ENCODE measurements around the gene PZP.
"Not testable (repeated sequence)": the region's sequence is repeated elsewhere in the genome, so short reads cannot be mapped to it uniquely, and the experiment has no call there.

Gene PZP

DNA sequence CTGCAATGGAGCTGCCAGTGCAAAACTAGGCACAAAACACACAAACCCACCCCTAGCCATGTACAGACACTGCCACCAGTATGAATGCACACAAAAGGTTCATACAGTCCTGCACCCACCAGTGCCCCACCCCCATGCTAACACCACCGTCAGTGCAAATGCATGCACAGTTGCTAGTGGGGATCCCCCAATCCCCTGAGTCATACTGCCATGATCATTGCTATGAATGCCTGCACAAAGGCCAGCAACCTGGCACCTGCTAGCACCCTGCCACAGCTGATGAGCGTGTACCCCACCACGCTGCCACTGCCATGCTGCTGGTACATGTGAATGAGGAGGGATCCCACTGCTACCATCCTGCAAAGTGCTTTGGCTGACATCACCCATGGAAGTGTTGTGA is 23.9 kb downstream of the PZP start:
- DNase-seq (ENCODE audit: low read depth in 2 of 2) = peak; percentile 0 to 1

DNA sequence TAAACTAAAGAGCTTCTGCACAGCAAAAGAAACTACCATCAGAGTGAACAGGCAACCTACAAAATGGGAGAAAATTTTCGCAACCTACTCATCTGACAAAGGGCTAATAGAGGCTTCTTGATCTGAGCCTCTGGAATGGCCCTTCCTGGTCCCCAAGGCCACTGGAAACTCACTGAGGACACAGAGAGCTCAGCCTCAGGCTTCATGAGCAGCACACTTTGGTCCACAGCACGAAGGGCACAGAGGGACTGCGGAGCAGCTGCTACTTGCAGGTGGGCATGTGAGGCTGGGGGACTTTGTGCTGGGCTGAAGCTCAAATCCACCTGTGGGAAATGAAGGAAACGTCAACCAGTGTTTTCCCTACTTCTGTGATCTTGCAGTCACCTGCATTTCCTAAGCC is 27.4 kb downstream of the PZP start:
- DNase-seq (ENCODE audit: low read depth in 2 of 2) = no peak

DNA sequence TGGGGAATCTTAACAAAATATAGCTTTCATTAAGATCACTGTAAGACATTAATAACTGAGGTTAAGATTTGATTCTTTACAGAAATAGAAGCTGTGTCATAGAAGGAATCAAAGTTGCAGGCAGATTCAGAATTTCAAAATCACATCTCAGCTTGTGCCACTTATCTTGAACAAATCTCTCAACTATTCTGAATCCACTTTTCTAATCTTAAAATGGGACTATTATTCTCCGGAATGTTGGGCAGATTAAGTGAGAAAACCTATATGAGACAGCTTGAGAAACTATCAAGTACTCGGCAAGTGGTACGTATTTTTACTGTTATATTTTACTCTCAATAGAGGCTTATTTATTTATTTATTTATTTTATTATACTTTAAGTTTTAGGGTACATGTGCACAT is 28.4 kb downstream of the PZP start:
- DNase-seq (ENCODE audit: low read depth in 2 of 2) = no peak

DNA sequence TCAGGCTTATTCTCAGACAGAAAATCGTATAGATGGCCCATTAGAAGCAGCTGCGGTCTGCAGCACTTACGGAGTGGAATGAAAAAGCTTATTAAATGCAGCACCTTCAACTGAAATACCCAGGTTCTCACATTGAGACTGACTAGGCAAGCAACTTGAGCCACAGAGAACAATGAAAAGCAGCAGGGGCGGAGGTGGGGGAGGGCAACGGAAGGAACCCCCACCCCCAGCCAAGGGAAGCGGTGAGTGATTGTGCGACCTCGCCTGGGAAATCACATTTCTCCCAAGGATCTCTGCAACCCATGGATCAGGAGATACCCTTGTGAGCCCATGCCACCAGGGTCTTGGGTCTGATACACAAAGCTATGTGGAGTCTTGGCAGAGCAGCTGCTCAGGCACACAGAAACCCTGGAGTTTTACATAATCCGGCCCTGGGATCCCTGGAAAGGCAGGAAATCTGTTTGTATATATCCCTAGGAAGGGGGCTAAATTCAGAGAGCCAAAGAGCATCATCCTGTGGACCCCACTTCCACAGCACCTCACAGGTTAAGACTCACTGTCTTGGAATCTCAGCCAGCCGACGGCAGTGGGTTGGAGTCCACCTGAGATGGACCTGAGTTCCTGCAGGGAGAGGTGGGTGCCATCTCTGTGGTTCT is 38.1 kb downstream of the PZP start:
- DNase-seq (ENCODE audit: low read depth in 2 of 2) = no peak

DNA sequence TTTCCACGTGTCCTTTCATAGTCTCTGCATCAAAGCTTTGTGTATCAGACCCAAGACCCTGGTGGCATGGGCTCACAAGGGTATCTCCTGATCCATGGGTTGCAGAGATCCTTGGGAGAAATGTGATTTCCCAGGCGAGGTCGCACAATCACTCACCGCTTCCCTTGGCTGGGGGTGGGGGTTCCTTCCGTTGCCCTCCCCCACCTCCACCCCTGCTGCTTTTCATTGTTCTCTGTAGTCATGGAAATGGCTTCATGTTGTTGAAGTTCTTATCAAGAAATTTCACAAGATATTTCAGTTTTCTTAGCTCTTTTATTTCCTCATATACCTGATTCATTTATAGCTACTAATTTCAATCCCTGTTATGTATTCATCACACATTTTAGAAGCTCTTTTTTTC is 40.9 kb downstream of the PZP start:
- DNase-seq (ENCODE audit: low read depth in 2 of 2) = not testable (repeated sequence)

DNA sequence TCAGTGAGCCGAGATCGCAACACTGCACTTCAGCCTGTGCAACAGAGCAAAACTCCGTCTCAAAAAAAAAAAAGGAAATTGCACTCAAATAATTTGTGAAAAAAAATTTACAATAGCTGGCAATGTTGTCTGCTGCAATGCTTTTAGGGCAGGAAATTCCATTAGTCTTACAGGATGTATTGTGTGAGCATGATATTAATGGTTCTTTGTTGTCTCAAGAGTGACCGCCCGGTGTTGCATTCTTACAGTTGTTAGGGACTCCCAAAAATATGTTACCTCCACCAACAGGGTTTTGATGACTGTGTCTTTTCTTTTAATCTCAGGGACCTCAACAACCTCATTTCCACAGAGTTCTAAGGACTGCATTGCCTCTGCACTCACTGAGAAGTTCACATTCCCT is 44.8 kb downstream of the PZP start:
- DNase-seq (ENCODE audit: low read depth in 2 of 2) = no peak

DNA sequence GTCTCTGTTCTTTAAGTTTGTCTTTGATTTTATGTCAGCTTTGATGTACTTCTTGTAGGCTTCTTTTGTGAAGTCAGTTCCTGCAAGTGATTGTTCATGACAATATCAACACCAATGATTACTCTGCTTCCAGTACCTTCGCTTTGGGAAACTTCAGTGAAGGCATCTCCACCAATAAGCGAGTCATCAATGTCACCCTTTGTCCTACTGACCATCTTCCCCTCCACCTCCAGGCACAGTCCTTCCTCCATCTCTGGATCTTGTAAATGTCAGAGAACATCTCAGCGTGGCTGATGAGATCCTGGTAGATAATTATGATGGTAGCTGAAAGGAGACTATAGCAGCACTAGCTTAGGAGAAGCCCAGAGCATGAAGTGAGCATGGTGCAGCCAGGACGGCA is 52.1 kb downstream of the PZP start:
- DNase-seq (ENCODE audit: low read depth in 2 of 2) = no peak

DNA sequence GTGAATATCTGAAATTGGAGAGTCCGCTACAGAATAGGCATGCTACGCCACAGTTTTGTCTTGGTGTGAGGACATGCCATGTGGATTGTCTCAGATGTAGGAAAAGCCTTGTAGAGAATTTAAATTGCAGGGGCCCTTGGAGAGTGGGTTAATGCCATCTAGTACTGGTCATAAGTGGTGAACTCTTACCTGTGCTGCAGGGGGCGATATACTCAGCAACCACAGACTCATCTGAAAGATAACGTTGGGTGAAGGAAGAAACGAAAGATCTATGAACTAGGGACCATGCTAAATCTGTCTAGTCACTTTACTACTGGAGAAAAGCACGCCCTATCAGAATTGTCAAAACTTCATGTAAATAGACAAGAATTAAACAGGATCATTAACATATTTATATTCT is 58.8 kb downstream of the PZP start:
- no peak for DNase-seq (ENCODE audit: low read depth in 2 of 2)

DNA sequence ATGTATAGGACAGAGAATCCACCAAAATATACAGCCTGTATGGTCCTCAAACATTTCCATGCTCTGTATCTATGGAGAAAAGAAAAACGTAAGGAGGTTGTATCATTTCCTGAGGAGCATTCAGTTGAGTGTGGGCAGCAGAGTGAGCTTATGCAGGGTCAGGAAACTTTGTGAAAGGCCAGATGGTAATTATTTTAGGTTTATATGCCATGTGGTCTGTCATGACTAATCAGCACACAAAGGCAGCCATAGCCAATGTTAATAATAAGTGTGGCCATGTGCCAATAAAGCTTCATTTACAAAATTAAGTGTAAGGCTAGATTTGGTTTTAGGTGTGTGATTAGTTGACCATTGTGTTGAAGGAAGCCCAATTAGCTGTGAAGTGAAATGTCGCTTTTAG is 59.3 kb downstream of the PZP start:
- no peak for DNase-seq (ENCODE audit: low read depth in 2 of 2)

DNA sequence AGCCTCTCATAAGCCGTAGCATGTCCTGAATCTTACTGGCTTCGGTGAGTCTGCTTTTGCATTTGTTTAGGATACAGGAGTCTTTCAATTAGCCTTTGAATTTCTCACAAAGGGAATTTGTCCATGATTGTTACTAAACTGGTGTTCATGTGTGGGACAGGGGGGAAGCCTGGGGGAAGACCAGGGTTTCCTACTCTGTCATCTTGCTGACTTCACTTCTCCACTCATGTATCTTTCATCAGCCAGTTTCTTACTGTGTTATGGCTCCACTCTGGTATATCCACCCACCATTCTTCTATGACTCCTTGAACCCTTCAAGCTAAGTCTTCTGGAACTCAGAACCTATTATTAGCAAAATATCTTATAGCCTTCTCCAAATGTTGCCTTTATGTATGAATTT is 60.7 kb downstream of the PZP start:
- no peak for DNase-seq (ENCODE audit: low read depth in 2 of 2)

DNA sequence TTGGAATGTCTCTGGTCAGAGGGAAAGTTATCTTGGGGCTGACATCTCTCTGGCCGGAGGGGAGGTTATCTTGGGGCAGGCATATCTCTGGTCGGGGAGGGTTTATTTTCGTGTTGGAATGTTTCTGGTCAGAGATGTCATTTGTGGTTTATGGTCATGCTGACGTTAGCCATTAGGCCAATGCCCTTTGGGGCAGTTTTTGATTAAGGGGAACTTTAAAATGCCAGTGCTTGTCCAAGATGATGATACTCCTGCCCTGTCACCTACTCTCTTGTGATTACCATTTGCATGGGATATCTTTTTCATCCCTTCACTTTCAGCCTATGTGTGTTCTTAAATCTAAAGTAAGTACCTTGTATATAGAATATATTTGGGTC is 63.5 kb downstream of the PZP start:
- DNase-seq (ENCODE audit: low read depth in 2 of 2) = no peak

DNA sequence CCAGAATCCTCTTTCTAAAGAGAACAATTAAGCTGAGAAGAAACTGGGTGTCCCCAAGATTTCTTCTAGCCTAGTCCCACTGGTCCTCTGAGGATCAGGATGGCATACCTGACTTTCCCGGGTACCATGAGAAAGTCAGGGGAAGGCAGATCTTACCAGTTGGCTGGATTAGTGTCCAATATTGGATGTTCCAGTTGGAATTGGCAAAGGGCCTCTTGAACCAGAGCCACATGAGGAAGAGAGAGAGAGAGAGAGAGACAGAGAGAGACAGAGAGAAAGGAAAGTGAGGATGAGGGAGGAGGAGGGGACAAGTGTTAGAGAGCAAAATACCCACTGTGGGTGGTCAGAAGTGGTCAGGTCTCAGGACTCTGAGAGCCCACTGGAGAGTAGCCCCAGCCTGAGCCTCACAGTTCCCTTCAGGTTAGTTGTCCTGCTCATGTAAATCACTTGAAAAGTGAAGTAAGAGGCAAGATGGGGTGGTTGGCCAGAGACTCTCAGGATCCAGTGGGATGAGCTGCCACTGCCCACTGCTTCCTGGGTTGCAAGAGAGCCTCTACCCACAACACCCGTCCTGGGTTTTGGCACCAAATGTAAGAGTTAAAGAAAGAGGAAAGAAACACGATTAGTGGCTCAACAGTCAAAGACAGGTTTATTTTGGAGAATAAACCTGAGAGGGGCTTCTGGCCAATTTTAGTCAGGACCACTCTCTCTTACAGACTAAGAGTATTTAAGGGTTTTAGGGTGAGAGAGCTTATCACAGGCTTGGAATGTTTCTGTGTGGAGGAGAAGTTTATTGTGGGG is 64.1 kb downstream of the PZP start:
- no peak for DNase-seq (ENCODE audit: low read depth in 2 of 2)

DNA sequence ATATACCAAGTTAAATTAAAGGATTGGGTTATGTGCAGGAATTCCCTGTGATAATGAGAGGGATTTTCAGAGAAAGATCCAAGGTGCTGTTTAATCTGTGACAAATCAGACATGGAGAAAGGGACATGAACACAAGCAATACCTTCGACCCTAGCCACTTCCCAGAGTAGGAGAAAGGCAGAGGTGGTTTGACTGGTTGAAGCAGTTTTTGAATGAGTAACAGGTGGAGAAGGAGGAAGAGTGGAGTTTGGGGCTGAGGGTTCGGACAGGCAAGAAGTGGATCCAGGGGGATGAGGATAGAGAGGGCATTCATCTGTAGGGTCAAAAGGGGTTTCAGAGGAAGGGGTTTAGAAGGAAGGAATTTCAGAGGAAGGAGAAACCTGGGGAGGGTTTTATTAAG is 65.1 kb downstream of the PZP start:
- DNase-seq (ENCODE audit: low read depth in 2 of 2) = no peak

DNA sequence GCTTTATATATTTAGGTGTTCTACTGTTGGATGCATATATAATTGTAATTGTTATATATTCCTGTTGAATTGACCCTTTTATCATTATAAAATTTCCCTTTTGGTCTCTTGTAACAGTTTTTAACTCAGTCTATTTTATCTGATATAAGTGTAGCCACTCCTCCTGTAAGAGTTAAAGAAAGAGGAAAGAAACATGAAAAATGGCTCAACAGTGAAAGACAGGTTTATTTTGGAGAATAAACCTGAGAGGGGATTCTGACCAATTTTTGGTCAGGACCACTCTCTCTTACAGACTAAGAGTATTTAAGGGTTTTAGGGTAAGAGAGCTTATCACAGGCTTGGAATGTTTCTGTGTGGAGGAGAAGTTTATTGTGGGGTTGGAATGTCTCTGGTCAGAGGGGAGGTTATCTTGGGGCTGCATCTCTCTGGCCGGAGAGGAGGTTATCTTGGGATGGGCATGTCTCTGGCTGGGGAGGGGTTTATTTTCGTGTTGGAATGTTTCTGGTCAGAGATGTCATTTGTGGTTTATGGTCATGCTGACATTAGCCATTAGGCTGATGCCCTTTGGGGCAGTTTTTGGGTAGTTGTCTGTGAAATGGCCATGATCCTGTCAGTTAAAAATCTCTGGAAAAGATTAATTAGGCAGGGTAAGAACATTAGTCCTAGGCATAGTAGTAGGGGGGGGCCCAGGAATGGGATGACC is 68.5 kb downstream of the PZP start:
- not testable (repeated sequence) for DNase-seq (ENCODE audit: low read depth in 2 of 2)

DNA sequence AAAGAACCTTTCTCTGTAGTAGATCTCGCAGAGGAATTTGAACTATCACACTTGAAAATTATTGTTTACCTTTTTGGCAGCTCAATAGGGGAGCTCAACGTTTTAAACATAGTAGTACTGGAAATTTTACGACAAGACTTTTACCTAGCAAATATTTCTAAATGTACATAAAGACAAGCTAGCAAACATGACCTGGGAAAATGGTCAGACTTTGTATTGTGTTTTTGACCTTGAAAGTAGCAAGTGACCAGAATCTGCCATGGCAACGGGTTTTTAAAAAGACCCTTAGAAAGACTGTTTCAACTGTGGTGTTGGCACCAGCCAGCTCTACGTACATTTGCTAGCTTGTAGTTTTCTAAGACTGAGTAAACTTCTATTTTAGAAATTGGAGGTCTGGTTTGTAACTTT is 72.3 kb downstream of the PZP start:
- DNase-seq (ENCODE audit: low read depth in 2 of 2) = no peak

DNA sequence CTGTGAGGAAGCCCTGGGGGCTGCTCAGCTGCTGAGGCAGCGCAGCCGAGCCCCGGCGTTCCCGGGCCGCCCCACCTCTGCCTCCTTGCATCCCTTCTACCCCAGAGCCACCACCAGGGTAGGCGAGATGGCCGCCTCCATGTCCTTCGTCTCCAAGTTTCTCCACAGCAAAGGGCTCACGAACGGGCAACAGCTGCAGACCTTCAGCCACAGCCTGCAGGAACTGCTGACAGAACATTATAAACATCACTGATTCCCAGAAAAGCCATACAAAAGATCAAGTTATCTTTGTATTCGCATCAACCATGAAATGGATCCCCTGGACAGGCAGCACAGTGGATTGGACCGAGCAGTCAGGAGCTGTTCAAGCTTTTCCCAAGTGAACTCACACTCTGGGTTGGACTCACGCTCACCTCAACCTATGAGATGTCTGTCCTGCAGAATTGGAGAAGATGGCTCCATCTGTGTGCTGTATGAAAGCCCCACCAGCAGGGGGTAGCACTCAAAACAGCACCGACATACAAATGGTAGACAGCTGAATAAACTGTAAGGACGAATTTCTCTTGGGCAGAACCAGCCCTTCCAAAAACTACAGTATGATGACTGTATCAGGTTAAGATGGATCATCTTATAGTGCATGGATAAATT is 73.1 kb downstream of the PZP start:
- no peak for DNase-seq (ENCODE audit: low read depth in 2 of 2)

DNA sequence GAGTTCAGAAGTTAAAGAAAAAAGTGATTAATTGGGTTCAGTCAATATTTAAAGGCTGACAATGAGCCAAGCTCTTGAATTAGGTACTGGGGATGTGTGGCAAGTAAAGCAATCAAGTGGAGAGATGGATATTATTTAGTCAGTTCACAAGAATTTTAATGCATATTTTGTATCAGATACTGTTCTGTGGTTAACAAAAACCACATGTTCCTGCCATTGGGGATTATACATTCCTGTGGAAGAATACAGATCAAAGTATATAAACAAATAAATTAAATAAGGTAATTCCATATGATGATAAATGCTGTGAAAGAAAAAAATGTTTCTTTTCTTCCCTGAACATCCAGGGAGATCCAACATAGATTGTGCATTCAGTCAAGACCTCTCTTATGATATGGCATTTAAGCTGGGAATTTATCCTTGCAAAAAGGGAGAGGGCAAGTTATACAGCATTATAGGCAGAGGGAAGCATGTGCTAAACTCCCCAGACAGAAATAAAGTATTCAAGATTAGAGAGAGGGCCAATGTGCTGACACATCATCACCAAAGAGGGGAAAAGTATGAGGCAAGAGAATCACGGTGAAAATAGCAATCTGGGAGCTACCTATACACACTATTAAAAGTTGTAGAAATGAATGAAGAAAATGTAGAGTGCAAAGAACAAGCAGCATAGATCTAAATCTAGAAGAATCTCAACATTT is 74.8 kb downstream of the PZP start:
- no peak for DNase-seq (ENCODE audit: low read depth in 2 of 2)

DNA sequence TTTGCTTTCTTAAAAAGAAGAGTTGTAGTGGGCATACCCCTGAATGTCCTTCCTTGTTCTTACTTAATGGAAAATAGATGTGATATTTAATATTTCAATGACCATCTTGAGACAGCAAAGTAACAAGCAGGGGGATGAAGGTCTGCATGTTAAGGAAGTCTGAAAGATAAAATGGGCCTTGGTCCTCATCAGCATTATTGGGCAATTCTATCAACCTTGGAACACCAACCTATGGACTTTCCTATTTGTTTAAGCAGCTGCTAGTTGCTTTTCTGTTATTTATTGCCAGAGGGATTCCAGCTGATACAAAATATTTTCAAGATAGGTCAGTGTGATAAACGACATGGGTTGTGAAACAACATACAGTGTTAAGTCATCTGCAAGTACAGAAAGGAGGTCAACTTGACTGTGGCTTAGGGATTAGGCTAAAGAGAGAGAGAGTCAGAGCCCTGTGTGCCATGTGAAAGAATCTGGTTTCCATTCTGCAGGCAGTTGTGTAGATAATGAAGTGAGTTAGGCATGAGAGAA is 76.1 kb downstream of the PZP start:
- no peak for DNase-seq (ENCODE audit: low read depth in 2 of 2)

DNA sequence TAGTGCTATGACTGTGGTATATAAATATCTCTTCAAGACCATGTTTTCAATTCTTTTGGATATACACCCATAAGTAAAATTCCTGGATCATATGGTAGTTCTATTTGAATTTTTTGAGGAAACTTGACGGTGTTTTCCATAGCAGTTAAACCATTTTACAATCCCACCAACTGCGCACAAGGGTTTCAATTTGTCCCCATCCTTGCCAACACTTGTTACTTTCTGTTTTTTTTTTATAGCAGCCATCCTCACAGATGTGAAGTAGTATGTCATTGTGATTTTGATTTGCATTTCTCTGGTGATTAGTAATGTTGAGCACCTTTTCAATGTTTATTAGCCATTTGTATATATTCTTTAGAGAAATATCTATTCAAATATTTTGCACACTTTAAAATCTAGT is 78.0 kb downstream of the PZP start:
- no peak for DNase-seq (ENCODE audit: low read depth in 2 of 2)

DNA sequence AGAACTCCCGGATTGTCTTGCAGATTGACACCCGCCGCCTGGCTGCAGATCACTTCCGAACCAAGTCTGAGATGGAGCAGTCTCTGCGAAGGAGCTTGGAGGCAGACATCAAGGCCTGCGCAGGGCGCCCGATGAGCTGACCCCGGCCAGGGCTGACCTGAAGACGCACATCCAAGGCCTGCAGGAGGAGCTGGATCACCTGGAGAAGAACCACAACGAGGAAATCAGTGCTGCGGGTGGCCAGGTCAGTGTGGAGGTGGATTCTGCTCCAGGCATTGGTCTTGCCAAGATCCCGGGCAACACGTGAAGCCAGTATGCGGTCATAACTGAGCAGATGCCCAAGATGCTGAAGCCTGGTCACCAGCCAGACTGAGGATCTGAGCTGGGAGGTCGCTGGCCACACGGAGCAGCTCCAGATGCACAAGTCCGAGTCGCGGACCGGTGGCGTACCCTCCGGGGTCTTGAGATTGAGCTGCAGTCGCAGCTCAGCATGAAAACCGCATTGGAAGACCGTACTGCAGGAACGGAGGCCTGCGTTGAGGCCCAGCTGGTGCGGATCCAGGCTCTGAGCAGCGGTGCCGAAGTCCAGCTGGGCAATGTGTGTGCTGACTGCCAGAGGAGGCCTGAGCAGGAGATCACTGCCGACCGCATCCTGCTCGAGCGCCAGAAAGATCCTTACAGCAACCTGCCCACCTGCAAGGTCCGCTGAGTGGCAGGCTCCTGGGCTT is 80.1 kb downstream of the PZP start:
- no peak for DNase-seq (ENCODE audit: low read depth in 2 of 2)

DNA sequence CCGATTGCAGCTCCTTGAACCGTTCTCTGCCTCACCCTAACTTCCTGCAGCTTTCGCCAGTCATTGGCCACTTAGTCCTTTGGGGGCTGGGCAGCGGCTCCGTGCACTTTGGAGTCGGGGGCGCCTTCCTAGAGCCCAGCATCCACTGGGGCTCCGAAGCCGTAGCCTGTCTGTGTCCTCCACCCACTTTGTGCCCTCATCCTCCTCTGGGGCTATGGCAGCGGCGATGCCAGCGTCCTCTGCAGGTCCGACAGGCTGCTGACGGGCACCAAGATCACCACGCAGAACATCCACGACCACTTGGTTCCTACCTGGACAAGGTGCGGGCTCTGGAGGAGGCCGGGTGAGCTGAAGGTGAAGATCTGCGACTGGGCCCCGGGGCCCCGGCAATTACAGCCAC is 80.7 kb downstream of the PZP start:
- no peak for DNase-seq (ENCODE audit: low read depth in 2 of 2)

Measured in stimulated activated CD8-positive, alpha-beta memory T cell treated with anti-CD3 and anti-CD28 coated beads, Interleukin-15, amount 100 ng/mL, for 48 hours (primary cell).